ENCODE measurements around the gene CEP83.

The CEP83 gene

DNA sequence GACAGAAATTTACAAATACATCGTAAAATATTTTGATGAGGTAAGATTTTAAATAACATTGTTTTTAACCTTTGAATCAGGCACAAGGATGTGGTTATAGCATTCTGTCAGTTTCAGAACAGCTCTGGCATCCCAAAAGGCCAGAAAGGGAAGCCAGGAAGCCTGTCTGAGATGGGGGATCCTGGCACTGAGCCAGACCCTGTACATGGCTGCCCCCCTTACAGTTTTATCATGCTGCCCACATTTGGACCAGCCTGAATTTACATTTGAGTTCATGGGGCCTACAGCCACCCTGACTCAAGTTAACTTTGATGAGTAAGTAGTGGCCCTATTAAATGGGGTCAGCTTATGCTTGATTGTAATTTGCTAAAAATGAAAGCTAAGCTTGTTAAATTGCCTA is 155.7 kb downstream of the CEP83 start:
- no peak for DNase-seq (ENCODE audit: low spot score)

DNA sequence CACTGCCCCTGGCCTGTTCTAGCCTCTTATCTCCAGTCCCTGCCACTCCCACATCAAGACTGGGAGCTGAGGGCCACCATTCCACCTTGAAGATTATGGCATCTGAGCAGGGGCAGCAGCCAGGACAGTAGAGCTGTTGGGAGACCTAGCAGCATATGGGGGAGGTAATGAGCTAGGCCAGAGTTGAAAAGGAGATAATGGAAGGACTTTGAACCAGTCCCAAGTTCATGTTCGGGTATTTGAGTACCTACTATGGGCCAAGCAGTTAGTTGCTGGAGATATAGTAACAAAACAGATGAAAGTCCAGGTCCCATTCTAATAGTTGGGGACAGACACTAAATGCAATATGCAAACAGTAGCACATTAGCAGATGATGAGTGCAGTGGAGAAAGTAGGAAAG is 159.8 kb downstream of the CEP83 start:
- DNase-seq (ENCODE audit: low spot score): no peak

DNA sequence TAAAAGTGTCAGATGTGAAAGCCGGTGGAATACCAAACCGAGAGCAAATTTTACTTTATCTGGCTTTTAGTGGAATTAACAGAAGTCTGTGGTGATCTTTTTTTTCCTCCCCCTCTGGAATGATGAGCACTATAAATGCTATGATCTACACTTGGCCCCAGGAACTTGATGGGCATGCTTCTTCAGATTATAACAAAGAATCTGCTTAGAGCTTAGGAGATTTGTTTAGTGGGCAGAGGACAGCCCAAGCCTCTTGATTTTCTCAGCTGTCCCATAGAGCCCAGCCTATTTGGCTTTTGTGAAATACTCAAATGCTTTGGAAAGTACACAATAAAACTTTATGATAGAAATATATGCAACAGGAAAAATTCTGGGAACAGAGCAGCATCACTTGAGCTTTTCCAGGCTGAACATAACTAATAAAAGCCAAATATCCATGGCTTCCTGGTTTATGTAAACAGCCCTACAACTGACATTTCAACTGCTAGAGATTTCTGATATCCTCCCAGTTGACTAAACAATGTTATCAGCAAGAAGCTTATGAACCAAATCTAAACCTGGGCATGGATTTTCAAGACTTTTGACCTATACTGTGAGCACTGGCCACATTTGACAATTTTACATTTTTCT is 161.7 kb downstream of the CEP83 start:
- DNase-seq (ENCODE audit: low spot score): no peak

DNA sequence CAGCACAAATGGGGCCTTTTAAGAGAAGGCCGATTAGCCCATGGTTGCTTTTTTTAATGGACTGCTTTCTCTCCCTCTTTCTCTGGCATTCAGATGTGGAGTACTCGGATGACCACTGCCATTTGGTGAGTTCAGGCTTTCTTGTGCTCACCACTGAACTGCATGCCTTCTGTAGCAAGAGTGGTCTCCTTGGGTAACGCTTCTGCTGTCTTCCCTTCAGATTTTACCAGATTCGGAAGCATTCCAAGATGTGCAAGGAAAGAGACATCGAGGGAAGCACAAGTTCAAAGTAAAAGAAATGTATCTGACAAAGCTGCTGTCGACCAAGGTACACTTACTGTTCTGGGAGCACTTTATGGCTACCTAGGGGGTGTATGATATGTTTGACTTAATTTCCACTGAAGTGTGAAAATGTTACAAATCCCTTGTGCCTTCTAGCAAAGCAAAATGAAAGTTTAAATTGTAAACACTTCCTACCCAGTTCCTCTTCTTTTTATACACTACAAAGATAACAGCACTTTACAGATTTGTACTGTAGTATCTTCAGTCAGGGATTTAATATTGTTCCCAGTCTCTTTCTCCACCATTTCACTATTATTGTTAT is 162.5 kb downstream of the CEP83 start:
- DNase-seq (ENCODE audit: low spot score): no peak

DNA sequence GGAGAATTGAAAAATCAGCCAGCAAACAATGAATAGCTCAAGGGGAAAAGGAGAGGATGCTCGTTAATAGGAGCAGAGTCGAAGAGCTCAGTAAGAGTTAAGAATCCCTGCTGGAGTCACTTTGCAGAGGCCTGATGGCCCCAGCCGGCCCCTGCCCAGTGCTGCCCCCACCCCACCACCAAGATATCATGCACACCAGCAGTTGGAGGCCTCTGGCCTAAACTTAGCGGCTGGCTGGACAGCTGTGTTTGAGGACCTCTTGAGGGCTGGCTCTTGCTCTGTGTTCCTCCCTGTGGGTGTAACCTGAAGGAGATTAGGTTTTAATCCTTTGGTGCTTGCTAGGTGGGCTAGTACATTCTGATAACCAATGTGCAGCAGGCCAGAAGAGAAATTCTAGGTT is 169.3 kb downstream of the CEP83 start:
- no peak for DNase-seq (ENCODE audit: low spot score)

DNA sequence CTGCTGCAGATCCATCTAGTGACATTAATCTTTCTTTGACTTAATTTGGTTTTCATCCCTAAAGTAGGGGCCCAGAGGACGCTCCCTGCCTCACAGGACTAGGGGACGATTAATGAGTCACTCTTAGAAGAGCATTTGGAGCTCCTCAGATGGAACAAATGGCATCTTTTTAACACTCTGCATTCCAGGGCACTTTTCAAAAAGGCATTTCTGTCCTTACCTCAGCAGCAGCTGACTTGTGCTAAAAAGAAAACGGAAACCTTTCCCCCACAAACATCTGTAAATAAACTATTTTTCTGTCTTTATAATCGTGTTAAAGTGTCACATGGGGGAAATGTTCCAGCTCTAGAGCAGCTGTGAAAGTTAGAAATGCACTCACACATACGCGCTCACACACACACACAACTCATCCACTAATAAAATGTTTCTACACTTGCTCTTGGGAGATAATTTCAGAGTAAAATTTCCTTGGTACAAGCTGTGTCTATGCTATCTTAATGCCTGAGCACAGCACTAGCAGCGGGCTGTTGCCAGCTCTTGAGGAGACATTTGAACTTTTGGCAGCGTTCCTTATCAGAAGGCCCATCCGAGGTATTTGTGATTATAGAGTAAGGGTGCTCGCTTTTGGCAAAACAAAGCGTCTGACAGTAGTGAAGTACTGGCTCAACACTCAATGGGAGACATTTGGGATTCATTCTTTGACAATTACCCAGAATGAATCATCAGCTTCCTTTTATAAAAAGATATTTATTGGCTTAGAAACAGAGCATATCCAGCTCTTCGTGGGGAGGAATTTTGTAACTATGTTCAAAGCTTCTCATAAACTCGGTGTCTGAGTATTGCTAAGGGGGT is 170.0 kb downstream of the CEP83 start:
- no peak for DNase-seq (ENCODE audit: low spot score)

DNA sequence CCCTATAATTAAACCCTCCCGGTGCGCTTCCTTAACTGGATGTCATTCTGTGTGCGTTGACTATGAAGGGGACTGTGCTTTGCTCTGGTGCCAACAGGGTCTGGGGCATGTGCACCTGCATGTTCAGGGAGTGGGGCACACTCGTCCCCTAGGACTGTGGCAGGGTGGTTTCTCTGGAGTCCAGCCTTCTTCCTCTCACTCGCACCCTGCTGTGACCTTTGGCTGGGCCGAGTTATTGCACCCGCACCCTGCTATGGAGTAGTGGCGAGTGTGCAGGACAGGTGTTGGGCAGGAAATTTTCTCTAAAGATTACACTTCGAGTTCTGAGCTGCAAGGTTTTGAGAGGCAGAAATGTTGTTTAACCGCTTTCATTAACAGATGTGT is 172.4 kb downstream of the CEP83 start:
- no peak for DNase-seq (ENCODE audit: low spot score)

DNA sequence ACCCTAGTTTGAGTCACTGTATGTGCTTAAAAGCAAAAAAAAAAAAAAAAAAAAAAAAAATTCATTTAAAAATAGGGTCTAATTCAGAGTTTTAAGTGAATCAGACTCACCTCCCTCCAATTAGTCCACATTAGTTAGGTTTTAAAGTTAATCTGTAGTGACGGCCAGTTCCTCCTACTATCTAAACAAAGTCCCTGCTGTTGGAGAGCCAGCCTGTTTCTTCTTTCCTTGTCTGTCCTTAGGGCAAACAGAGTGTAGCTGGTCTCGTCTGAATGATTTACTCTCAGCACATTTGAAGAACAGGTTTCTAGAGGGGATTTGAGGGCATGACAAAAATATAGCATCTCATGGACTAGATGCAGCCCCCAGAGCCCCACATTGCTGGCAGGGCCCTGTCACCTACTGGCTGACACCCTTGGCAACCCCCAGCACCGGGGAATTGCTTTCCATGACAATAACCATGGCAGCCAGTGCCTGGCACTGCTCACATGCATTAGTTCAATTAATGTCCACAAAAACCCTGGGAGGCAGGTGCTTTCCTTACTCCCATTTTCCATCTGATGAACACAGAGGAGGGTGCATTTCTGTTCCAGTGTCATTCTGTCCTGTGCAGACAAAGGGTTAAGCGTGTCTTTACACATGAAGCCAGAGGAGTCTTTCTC is 173.0 kb downstream of the CEP83 start:
- DNase-seq (ENCODE audit: low spot score): no peak

DNA sequence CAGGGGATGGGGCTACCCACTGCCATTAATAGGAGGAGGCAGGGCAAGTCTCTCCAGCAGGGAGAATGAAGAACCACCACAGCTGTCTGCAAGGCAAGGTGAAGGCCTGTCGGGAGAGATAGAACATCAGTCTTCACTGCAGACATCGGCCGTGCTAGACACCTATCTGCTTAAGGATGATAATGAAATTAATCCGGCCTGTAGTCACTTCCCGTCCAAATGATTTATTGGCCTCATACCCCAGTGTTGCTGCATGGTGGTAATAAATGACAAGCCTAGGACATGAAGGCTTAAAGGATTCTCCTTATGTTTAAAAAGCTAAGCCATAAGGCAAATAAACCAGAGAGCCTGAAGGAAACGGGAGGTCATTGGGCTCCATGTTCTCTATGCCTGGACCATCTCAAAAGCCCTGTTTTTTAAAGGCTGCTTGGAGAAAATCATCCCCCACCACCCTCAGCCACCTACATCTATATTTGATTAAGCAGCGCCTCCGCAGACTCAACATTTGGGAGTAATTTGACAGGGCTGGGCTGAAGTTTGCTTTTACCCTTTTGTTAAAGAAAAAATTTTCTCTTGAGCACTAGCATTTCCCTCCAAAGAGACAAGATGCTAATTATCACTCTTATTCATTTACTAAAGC is 173.6 kb downstream of the CEP83 start:
- no peak for DNase-seq (ENCODE audit: low spot score)

DNA sequence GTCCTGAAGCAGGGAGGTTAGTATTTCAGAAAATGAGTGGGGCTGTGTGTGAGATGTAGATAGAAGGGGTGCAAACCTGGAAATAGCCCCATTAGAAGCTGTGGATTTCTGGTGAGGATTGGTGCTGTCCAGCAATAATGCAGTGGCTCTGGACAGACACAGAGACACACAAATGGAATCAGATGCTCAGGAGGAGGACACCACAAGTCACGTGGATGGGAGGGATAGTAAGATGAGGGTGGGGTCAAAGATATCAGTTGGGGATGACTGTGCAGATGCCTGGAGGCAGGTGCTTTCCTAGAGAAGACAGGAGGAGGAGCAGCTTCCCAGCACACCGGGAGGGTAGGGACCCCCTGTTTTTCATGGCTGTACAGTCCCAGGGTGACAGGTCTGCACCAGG is 174.8 kb downstream of the CEP83 start:
- DNase-seq (ENCODE audit: low spot score): no peak

DNA sequence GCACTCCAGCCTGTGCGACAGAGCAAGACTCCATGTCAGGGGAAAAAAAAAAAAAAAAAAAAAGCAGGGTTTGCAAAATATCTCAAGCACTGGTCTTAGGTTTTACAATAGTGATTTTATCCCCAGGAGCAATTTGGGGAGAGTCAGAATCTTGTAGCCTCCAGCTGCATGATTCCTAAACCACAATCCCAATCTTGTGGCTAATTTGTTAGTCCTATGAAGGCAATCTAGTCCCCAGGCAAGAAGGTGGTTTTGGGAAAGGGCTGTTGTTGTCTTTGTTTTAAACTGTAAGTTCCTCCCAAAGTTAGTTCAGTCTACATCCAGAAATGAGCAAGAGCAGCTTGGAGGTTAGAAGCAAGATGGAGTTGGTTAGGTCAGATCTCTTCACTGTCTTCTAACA is 175.6 kb downstream of the CEP83 start:
- DNase-seq (ENCODE audit: low spot score): no peak

DNA sequence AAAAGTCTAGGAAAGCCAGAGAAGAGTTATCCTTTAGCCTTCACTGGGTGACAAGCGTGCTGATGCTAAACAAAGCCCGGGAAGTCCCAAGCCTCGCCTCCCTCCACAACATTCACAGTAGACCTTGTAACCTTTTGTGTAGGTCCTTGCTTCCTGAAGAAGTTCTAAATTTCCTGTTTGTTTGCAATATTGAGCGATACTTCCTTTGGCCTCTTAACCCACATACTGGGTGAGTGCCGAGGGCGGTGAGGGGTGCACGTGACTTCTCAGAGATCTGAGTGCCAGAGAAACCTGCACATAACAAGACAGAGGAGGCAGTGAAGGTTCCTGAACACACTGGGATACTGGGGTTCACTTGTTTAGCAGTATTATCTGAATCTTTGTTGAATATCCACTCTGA is 177.0 kb downstream of the CEP83 start:
- no peak for DNase-seq (ENCODE audit: low spot score)

DNA sequence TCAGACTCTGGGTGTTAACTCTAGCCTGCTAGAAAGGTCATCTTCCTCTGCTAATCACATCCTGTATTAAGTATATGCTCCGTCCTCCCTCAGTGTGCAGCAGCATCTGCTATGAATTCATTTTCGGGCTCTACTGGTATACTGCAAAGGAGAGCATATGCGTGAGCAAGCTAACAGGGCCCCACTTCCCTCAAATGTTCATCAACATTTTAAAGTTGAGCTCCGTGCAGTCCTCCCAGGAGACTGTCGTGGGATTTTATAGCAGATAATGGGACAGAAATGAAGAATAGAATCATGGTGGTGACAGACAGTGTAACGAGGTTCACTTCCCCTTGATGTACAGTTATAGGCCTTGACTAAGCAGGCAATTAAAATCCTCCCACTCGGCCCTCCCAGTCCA is 179.6 kb downstream of the CEP83 start:
- no peak for DNase-seq (ENCODE audit: low spot score)

DNA sequence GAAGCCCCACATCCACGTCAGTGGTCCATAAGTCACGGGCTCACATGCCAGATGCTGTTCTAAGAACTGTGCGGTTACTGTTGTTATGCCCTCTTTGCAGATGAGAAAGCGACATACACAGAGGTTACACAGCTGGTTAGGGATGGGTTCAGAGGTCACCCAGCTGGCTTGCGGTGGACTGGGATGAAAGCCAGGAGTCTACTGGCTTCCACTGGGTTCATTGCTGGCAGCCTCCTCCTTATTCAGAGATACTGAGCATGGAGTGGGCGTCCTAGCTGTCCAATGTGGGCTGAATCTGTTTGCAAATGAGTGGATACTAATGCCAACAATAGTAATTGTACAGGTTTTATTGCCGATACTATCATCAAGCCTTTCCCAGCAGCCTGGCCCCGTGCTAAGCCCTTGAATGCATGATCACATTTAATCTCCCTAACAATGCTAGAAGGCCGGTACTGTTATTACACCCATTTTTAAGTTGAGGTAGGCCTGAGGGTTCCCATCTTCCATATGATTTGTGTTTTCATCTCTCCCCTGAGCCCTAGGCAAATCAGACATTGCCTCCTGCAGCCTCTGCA is 182.2 kb downstream of the CEP83 start:
- no peak for DNase-seq (ENCODE audit: low spot score)

DNA sequence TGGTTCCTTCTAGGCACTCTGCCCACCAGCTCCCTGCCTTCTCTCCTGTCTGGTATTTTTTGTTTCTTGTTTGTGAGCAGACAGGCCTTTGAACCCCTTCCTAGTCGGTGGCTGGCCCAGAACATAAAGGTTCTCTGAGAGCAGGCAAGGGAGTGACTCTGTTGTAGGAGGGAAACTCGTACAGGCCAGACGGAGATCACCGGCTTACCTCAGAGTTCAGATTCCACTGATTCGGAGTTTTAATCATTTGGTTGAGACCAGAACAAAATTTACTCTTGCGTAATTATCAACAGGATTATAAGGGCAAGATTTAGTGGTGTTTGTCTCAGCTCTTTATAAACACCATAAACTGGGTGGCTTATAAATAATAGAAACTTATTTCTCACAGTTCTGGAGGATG is 182.9 kb downstream of the CEP83 start:
- DNase-seq (ENCODE audit: low spot score): no peak

DNA sequence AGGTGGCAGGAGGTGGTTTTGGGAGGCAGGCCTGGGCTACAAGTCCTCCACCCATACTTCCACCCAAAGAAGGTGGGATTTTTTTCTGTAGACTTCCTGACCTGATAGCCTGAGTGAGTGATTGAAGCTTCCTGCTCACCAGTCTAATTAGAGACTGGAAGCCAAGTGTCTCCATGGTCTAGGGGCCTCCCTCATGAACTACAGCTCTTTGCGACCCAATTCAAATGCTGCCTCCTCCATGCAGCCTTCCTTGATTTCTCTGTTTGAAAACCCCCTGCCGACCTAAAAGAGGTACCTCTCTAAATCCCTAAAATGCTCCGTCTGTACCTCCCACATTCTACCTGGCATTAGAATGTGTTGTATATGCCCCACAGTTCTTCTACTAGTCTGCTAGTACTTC is 186.4 kb downstream of the CEP83 start:
- no peak for DNase-seq (ENCODE audit: low spot score)

DNA sequence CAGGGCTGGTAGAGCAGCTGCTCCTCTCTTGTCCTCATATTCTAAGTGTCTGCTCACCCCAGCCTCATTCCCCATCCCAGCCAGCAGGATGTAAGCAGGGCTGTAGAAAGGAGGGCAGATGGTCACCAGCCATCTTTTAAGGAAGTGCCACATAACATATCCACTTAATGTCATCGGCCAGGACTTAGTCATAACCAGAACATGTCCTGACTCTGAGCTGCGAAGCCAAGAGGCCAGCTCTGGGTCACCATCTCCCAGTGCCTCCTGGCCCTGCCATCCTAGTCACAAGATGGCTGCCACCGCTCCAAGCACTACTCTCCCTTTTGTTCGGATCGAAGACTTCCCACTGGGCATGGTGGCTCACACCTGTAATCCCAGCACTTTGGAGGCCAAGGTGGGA is 187.4 kb downstream of the CEP83 start:
- no peak for DNase-seq (ENCODE audit: low spot score)

DNA sequence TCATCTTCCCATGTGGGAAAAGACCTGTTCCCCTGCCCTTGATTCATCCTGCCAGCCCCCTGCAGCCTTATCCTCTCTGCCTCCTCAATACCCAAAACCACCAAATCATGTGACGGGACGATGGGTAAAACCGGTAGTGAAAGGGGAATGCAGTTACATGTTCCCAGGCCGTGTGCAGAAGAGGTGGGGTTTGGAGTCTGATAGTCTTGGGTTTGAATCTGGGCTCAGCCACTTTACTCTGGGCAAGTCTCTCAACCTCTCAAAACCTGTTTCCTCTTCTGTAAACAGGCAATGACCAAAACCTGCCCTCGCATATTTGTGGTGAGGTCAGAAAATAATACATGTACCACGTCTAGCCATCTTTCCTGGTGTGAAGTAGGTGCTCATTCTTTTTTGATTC is 188.3 kb downstream of the CEP83 start:
- DNase-seq (ENCODE audit: low spot score): no peak

DNA sequence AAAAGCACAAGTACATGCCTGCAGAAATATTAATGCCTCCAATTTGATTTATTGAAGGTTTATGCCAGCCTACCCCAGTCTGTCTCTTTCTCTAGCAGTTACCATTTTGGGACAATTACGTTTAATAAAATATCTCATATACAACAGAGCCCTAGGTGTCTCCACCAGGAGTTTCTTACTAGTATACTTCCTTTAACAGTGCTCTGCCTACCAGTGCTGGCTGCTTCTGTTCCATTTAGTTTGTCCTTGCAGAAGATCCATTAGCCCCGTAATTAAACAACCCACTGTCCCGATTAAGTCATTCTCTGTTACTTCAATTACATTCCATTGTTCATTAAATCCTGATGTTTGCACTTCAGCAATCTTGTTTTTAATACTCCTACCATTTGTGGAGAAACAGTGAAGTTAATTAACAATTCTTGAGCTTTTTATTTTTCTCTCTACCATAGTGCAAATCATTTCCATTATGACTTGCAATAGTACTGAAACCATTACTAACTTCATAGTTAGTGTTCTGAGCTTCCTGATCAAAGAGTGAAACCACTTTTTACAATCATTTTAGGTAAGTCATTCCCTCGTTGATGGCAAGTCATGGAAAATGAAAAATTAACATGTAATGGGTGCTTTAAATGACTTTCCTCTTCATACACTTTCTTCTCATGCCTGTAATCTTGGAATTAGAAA is 190.2 kb downstream of the CEP83 start:
- no peak for DNase-seq (ENCODE audit: low spot score)

DNA sequence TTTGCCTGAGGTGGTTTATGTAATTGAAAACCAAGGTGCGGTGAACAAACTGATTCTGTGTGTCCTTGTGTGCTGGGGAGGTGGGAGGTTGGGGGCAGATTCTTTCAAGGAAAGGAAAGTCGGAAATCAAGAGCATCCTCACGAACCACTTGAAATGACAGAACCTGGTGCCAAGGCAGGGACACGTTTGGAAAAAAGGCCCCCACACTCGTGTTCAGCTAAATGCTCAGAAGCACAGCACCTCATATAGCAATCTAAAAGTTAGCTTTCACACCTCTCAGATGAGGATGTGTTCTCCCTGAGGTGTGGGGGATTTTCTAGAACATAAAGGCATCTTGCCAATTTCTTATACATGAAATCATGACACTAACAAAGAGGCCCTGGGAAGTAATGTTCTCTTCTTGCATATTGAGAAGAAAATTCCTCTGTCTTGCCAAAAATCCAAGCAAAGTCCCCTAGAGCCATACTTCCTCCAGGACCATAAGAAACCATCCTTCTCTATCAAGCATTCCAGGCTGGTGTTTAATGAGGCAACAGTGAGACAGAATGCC is 191.7 kb downstream of the CEP83 start:
- DNase-seq (ENCODE audit: low spot score): no peak

DNA sequence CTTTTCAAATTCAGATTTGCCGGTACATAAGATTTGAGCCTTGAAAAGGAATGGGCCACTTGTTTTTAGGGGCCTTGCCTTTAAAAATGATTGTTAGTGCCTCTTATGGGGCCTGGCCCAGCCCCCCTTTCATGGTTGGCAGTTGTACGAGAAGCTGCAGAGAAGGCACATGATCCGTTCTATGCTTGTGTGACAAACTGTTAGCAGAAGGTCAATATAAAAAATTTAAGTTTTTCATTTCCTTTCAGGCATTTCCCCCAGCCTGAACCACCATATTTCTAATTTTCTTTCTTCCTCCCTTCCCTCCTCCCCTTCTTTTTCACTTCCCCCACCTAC is 192.2 kb downstream of the CEP83 start:
- DNase-seq (ENCODE audit: low spot score): no peak
